ENCODE measurements around the gene ADPRH.
"Not testable (repeated sequence)": the region's sequence is repeated elsewhere in the genome, so short reads cannot be mapped to it uniquely, and the experiment has no call there.

The ADPRH gene

DNA sequence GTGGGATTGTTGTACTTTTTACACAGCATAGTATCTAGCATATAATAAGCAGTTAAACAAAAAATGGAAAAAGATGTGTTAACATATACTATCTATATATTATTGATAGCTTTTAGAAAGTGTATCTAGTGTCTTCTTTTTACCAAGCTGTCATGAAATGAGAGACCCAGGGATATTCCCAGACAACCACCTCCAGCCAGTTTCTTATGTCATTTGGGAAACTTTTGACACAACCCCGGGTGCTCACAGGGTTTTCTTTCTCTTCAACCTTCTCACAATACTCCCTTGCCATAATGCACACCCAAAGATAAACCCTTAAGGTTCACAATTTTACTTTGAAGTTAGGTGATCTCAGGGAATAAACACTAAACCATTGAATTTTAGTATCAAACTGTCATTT is 13.6 kb downstream of the ADPRH start:
- intact Hi-C loops (cut with DNase I; ENCODE audit: low total_unique reads), result no loop called here
- Histone ChIP-seq H3K4me3 (no peak overlapping the region), H3K36me3 (no peaks in the 10 kb centered on the region), H3K4me1 (no peaks in the 10 kb centered on the region), H3K27ac (no peak overlapping the region), H3K27me3 (no peaks in the 10 kb centered on the region), H3K9me3 (no peaks in the 10 kb centered on the region)
- TF ChIP-seq, protein P1, sequence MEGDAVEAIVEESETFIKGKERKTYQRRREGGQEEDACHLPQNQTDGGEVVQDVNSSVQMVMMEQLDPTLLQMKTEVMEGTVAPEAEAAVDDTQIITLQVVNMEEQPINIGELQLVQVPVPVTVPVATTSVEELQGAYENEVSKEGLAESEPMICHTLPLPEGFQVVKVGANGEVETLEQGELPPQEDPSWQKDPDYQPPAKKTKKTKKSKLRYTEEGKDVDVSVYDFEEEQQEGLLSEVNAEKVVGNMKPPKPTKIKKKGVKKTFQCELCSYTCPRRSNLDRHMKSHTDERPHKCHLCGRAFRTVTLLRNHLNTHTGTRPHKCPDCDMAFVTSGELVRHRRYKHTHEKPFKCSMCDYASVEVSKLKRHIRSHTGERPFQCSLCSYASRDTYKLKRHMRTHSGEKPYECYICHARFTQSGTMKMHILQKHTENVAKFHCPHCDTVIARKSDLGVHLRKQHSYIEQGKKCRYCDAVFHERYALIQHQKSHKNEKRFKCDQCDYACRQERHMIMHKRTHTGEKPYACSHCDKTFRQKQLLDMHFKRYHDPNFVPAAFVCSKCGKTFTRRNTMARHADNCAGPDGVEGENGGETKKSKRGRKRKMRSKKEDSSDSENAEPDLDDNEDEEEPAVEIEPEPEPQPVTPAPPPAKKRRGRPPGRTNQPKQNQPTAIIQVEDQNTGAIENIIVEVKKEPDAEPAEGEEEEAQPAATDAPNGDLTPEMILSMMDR (IDR thresholded peaks at IDR 0.05), result no peak
- DNase-seq, result no peak

DNA sequence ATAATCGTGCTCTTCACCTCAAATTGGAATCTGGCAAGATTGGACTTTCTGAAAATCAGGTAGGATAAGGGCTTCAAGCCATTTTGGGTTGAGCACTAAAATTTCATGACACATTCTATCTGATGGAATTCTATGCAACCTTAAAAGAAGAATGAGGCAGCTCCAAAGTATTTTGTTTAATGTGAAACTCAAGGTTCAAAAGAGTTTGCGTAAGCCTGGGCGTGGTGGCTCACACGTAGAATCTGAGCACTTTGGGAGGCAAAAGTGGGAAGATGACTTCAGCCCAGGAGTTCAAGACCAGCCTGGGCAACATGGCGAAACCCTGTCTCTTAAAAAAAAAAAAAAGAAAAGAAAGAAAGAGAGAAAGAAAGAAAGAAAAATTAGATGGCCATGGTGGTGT is 14.8 kb downstream of the ADPRH start:
- no peaks in the 10 kb centered on the region for H3K27me3 ChIP-seq
- H3K36me3 ChIP-seq, result no peaks in the 10 kb centered on the region
- no peaks in the 10 kb centered on the region for H3K9me3 ChIP-seq
- TF ChIP-seq, protein P1 (IDR thresholded peaks at IDR 0.05), result no peak
- no peak overlapping the region for H3K27ac ChIP-seq
- DNase-seq, result no peak
- H3K4me3 ChIP-seq, result no peak overlapping the region
- intact Hi-C loops (cut with DNase I; ENCODE audit: low total_unique reads), result no loop called here
- H3K4me1 ChIP-seq, result no peaks in the 10 kb centered on the region

DNA sequence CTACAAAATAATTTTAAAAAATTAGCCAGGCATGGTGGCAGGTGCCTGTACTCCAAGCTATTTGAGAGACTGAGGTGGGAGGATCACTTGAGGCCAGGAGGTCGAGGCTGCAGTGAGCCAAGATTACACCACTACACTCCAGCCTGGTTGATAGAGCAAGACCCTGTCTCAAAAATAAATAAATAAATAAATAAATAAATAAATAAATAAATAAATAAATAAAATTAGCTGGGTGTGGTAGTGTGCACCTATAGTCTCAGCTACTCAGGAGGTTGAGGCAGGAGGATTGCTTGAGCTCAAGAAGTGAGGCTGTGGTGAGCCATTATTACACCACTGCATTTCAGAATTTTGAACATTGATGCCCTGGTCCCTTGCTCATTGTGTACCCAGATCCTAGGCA is 15.6 kb downstream of the ADPRH start:
- H3K4me3 ChIP-seq; DNase-seq; H3K27ac ChIP-seq; H3K36me3 ChIP-seq; H3K27me3 ChIP-seq; H3K9me3 ChIP-seq; H3K4me1 ChIP-seq; intact Hi-C loops (cut with DNase I; ENCODE audit: low total_unique reads): not testable (repeated sequence)

DNA sequence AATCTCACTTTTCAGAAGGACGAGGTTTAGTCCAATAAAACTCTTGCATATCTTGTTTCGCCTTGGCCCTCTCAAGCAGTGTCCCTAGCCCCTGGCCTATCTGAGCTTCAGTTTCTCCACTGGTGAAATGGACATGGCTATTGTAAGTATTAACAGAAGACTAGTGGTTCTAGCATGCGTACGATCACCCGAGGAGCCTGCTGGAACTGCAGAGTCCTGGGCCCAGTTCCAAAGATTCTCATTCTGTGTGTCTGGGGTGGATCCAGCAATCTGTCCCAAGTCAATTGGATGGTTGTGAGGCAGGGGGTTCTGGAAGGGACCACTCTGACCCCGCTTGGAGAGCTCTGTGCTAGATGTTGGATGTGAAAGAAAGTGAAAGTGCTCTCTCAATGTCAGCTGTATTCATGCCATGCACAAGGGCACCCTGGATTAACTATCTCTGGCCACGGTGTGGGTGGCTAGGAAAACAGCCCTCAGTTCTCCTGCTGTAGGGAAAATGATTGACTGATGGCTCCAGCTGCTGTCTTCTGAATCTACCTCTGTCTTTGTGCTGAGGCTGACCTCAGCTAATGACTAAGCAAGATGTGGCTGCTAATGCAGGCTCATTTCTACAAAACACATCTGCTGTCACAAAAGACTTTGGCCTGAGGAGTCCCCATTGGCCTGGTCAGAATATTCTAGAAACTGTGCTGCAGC is 16.5 kb downstream of the ADPRH start:
- Histone ChIP-seq H3K4me1 (no peaks in the 10 kb centered on the region), H3K27ac (no peak overlapping the region)

DNA sequence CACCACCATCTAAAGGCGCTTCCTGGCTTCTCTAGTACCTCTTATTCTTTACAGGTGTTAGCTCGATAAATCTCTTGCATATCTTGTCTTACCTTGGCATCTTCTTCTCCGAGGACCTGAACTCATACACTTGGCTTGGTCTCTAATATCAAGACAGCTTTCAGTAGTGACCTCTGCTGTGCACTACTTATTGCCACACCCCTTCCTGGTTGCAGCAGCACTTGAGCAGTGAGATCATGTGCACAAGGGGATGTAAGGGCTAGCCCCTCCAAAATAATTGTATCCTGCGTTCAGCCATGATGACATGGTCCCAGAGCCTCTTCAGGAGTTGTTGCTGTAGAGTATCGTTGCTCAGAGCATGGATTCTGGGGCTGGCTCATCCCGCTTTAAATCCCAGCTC is 17.1 kb downstream of the ADPRH start:
- intact Hi-C loops (cut with DNase I; ENCODE audit: low total_unique reads), result no loop called here
- Histone ChIP-seq H3K4me1 (no peaks in the 10 kb centered on the region), H3K9me3 (no peaks in the 10 kb centered on the region), H3K27ac (no peak overlapping the region), H3K36me3 (no peaks in the 10 kb centered on the region), H3K4me3 (no peak overlapping the region), H3K27me3 (no peaks in the 10 kb centered on the region)
- TF ChIP-seq, protein P1 (IDR thresholded peaks at IDR 0.05), result no peak
- DNase-seq, result no peak

More for the DNA sequence above, 16.5 kb downstream of the ADPRH start:
- Histone ChIP-seq H3K36me3 (no peaks in the 10 kb centered on the region), H3K27me3 (no peaks in the 10 kb centered on the region), H3K9me3 (no peaks in the 10 kb centered on the region), H3K4me3 (peak overlapping the region; percentile 15 to 26)
- intact Hi-C loops (cut with DNase I; ENCODE audit: low total_unique reads), result no loop called here
- DNase-seq, result no peak
- TF ChIP-seq, protein P1 (IDR thresholded peaks at IDR 0.05), result no peak

DNA sequence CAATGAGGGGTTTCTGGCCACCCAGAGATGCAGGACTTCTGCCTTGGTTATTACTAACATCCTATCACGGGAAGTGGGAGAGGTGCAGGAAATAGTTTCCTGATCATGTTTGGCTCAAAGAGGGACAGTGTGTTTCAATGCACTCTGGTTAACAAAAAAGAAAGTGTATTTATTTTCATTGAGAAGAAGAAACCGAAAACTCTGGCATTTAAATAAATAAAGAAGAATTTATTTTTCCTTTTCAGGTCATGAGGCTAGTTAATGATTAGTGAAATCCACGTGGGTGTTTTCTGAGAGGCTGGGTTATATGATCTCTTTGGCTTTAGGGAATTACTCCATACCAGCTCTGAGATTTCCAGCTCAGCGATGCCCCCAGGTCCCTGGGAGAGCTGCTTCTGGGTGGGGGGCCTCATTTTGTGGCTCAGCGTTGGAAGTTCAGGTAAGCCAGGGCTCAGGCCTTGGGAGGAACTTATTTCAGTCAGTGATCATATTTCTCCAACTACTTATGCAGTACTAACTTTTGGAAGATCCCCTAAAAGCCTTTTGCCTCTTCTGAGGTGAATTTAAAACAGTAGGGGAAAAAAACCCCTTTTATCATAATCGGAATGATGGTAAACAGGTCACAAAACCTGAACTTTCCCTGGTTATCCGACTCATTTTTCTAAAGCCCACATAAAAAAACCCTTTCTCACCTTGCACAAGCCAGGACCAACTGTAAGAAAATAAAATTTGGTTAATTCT is 18.4 kb downstream of the ADPRH start, which contains the start of gene PLA1A:
Gene PLA1A, plus strand, starts transcription at position 338 of the 741 bp plus-strand sequence. Its CDS starts 29 bp downstream, at position 367.
- Histone ChIP-seq H3K9me3 (no peaks in the 10 kb centered on the region), H3K27ac (no peak within 1 kb of the TSS), H3K36me3 (no peaks in the 10 kb centered on the region), H3K4me3 (no peak within 1 kb of the TSS), H3K4me1 (no peaks in the 10 kb centered on the region), H3K27me3 (no peaks in the 10 kb centered on the region)
- TF ChIP-seq, protein P1 (IDR thresholded peaks at IDR 0.05), result no peak
- DNase-seq, result no peak
- intact Hi-C loops (cut with DNase I; ENCODE audit: low total_unique reads), result no loop called here
